Immature natural killer cell (primary cell): ENCODE results near the gene IAPP. TPM values are rescaled to one million over a fixed set of nuclear protein-coding genes. Genes with fewer than 3 reads are reported as not detected.
"Not testable (repeated sequence)": the region's sequence is repeated elsewhere in the genome, so short reads cannot be mapped to it uniquely, and the experiment has no call there.

Experiments used
- DNase-seq, 3 donors: peaks; one replicate each; pipeline ENCODE4 v3.0.0; 2022; ENCODE audit warnings: mixed read lengths in 1 of 3
- H3K27ac Mint-ChIP-seq, 6 donors: one replicate each; pipeline ENCODE4 v1.8.0; 2020; ENCODE audit warnings: mixed read lengths in 6 of 6, mild to moderate bottlenecking in 5 of 6, inconsistent platforms in 4 of 6, moderate library complexity in 3 of 6
- H3K27me3 Mint-ChIP-seq, 3 donors: one replicate each; pipeline ENCODE4 v1.8.0; 2020 to 2021; ENCODE audit warnings: low read depth in 3 of 3, mild to moderate bottlenecking in 3 of 3, mixed read lengths in 3 of 3, moderate library complexity in 3 of 3, inconsistent platforms in 1 of 3
- H3K36me3 Mint-ChIP-seq, 3 donors: one replicate each; pipeline ENCODE4 v1.8.0; 2020; ENCODE audit warnings: mixed read lengths in 3 of 3, inconsistent platforms in 2 of 3, mild to moderate bottlenecking in 2 of 3
- H3K4me1 Mint-ChIP-seq, 2 donors: one replicate each; pipeline ENCODE4 v1.8.0; 2020; ENCODE audit warnings: inconsistent platforms in 2 of 2, mild to moderate bottlenecking in 2 of 2, mixed read lengths in 2 of 2, moderate library complexity in 1 of 2
- H3K4me3 Mint-ChIP-seq, 5 donors: one replicate each; pipeline ENCODE4 v1.8.0; 2020; ENCODE audit warnings: mild to moderate bottlenecking in 5 of 5, mixed read lengths in 5 of 5, inconsistent platforms in 3 of 5, moderate library complexity in 3 of 5
- H3K9me3 Mint-ChIP-seq, 6 donors: one replicate each; pipeline ENCODE4 v1.8.0; 2020; ENCODE audit warnings: mild to moderate bottlenecking in 6 of 6, mixed read lengths in 6 of 6, inconsistent platforms in 4 of 6, moderate library complexity in 3 of 6
- polyA plus RNA-seq, 3 donors: library from polyadenylated mRNA; unstranded; fragments of 300-500 nt; fragmentation: Illumina TruSeq; gene quantifications; one replicate each; pipeline ENCODE4 v1.2.3, GENCODE V29; 2021

IAPP gene
- polyA plus RNA-seq, 3 donors from 2014 or later, result not detected

GRCh38 chr12:21346542-21347205 is 26.0 kb upstream of the IAPP start:
- H3K4me1 Mint-ChIP-seq, result no peaks in the 10 kb centered on the region
- H3K27ac Mint-ChIP-seq, result no peak overlapping the region
- H3K9me3 Mint-ChIP-seq, result no peaks in the 10 kb centered on the region
- peaks cover 0 to 2% (median 0%) of the 10 kb centered on the region in 3 donors for H3K27me3 Mint-ChIP-seq
- no peak overlapping the region for H3K4me3 Mint-ChIP-seq
- H3K36me3 Mint-ChIP-seq, result no peaks in the 10 kb centered on the region
- DNase-seq, result no peak

GRCh38 chr12:21350975-21351374 is 21.7 kb upstream of the IAPP start:
- H3K27ac Mint-ChIP-seq, result no peak overlapping the region
- H3K4me1 Mint-ChIP-seq, result no peaks in the 10 kb centered on the region
- no peak overlapping the region for H3K4me3 Mint-ChIP-seq
- H3K9me3 Mint-ChIP-seq, result no peaks in the 10 kb centered on the region
- no peaks in the 10 kb centered on the region for H3K36me3 Mint-ChIP-seq
- DNase-seq, result no peak
- H3K27me3 Mint-ChIP-seq, result peaks cover 0 to 7% (median 2%) of the 10 kb centered on the region in 3 donors

GRCh38 chr12:21353487-21353886 is 19.2 kb upstream of the IAPP start:
- Mint-ChIP-seq H3K9me3 (no peaks in the 10 kb centered on the region), H3K4me3 (no peak overlapping the region), H3K27me3 (peaks cover 2 to 12% (median 2%) of the 10 kb centered on the region in 3 donors), H3K27ac (no peak overlapping the region), H3K36me3 (no peaks in the 10 kb centered on the region), H3K4me1 (no peaks in the 10 kb centered on the region)
- no peak for DNase-seq

GRCh38 chr12:21353948-21354347 is 18.8 kb upstream of the IAPP start:
- peaks cover 2 to 12% (median 2%) of the 10 kb centered on the region in 3 donors for H3K27me3 Mint-ChIP-seq
- no peaks in the 10 kb centered on the region for H3K4me1 Mint-ChIP-seq
- DNase-seq, result no peak
- H3K27ac Mint-ChIP-seq, result no peak overlapping the region
- H3K36me3 Mint-ChIP-seq, result no peaks in the 10 kb centered on the region
- no peak overlapping the region for H3K4me3 Mint-ChIP-seq
- peaks cover 0 to 1% (median 0%) of the 10 kb centered on the region in 6 donors for H3K9me3 Mint-ChIP-seq

- Mint-ChIP-seq H3K27me3 (peaks cover 2 to 12% (median 2%) of the 10 kb centered on the region in 3 donors), H3K27ac (no peak overlapping the region), H3K36me3 (no peaks in the 10 kb centered on the region), H3K4me1 (no peaks in the 10 kb centered on the region), H3K9me3 (peaks cover 0 to 1% (median 0%) of the 10 kb centered on the region in 6 donors), H3K4me3 (no peak overlapping the region)
- DNase-seq, result no peak
Observed at GRCh38 chr12:21354641-21355040, 18.1 kb upstream of the IAPP start.

- peaks cover under 1 to 11% (median 2%) of the 10 kb centered on the region in 3 donors for H3K27me3 Mint-ChIP-seq
- not testable (repeated sequence) for H3K4me3 Mint-ChIP-seq, H3K4me1 Mint-ChIP-seq, H3K36me3 Mint-ChIP-seq, DNase-seq, H3K27ac Mint-ChIP-seq, H3K9me3 Mint-ChIP-seq
Observed at GRCh38 chr12:21360632-21361031, 12.1 kb upstream of the IAPP start.

GRCh38 chr12:21369141-21369980 is 3.3 kb upstream of the IAPP start:
- H3K9me3 Mint-ChIP-seq, result peaks cover 0 to 2% (median 0%) of the 10 kb centered on the region in 6 donors
- peak in 1 of 3 donors; percentile 2 for DNase-seq
- peaks cover 0 to 3% (median 0%) of the 10 kb centered on the region in 3 donors for H3K36me3 Mint-ChIP-seq
- peaks cover 0 to 6% of the 10 kb centered on the region in 2 donors for H3K4me1 Mint-ChIP-seq
- H3K4me3 Mint-ChIP-seq, result no peak overlapping the region
- H3K27me3 Mint-ChIP-seq, result peaks cover 0 to 6% (median 4%) of the 10 kb centered on the region in 3 donors
- no peak overlapping the region for H3K27ac Mint-ChIP-seq

- Mint-ChIP-seq H3K27me3 (peaks cover 0 to 2% (median 1%) of the 10 kb centered on the region in 3 donors), H3K4me1 (peaks cover 0 to 6% of the 10 kb centered on the region in 2 donors), H3K27ac (no peak overlapping the region), H3K4me3 (no peak overlapping the region), H3K9me3 (no peaks in the 10 kb centered on the region), H3K36me3 (no peaks in the 10 kb centered on the region)
- no peak for DNase-seq
Observed at GRCh38 chr12:21370845-21371449, 1.8 kb upstream of the IAPP start.

- Mint-ChIP-seq H3K9me3 (peaks cover 0 to 3% (median 0%) of the 10 kb centered on the region in 6 donors), H3K4me3 (no peak overlapping the region)
Observed at GRCh38 chr12:21379218-21379617, 6.5 kb downstream of the IAPP start.

GRCh38 chr12:21381320-21381719 is 8.6 kb downstream of the IAPP start:
- not testable (repeated sequence) for DNase-seq, H3K9me3 Mint-ChIP-seq, H3K4me1 Mint-ChIP-seq, H3K27ac Mint-ChIP-seq, H3K36me3 Mint-ChIP-seq, H3K27me3 Mint-ChIP-seq, H3K4me3 Mint-ChIP-seq

More at GRCh38 chr12:21379218-21379617, 6.5 kb downstream of the IAPP start:
- Mint-ChIP-seq H3K27ac (no peak overlapping the region), H3K4me1 (no peaks in the 10 kb centered on the region), H3K36me3 (no peaks in the 10 kb centered on the region), H3K27me3 (peaks cover 0 to 5% (median 3%) of the 10 kb centered on the region in 3 donors)
- DNase-seq, result no peak

- Mint-ChIP-seq H3K27ac (no peak overlapping the region), H3K9me3 (peaks cover 0 to 2% (median 0%) of the 10 kb centered on the region in 6 donors), H3K27me3 (peaks cover 0 to 5% (median 0%) of the 10 kb centered on the region in 3 donors), H3K36me3 (no peaks in the 10 kb centered on the region), H3K4me1 (no peaks in the 10 kb centered on the region), H3K4me3 (no peak overlapping the region)
- no peak for DNase-seq
Observed at GRCh38 chr12:21384261-21384660, 11.6 kb downstream of the IAPP start.

GRCh38 chr12:21387174-21387573 is 14.5 kb downstream of the IAPP start:
- Mint-ChIP-seq H3K36me3 (no peaks in the 10 kb centered on the region), H3K27ac (no peak overlapping the region), H3K4me3 (no peak overlapping the region), H3K9me3 (peaks cover 0 to 2% (median 0%) of the 10 kb centered on the region in 6 donors), H3K27me3 (peaks cover 0 to 3% (median 0%) of the 10 kb centered on the region in 3 donors), H3K4me1 (no peaks in the 10 kb centered on the region)
- DNase-seq, result no peak

- no peak for DNase-seq
- Mint-ChIP-seq H3K27me3 (peaks cover 0 to 16% (median 1%) of the 10 kb centered on the region in 3 donors), H3K4me1 (no peaks in the 10 kb centered on the region), H3K36me3 (no peaks in the 10 kb centered on the region), H3K9me3 (peaks cover 0 to 4% (median 0%) of the 10 kb centered on the region in 6 donors), H3K4me3 (no peak overlapping the region), H3K27ac (no peak overlapping the region)
Observed at GRCh38 chr12:21392384-21392783, 19.7 kb downstream of the IAPP start.
